ENCODE data around the gene SURF2. TPM values are rescaled to one million over a fixed set of nuclear protein-coding genes. Genes with fewer than 3 reads are reported as not detected.

SURF2 gene
- total and polyA plus RNA-seq, 9 of the 15 experiments (the other 6 are each of a cell fraction or from before 2014, with no cell fraction given), result 5.5 to 82.5 (median 21.3) TPM

GRCh38 chr9:133345596-133345995, 10.8 kb upstream of the SURF2 start:
- peaks cover 3% of the 10 kb centered on the region for H3K9me1 ChIP-seq (ENCODE audit: control insufficient read depth, insufficient read depth, low read length)
- no peaks in the 10 kb centered on the region for H3K9me3 ChIP-seq (replicated peaks; ENCODE audit: control insufficient read depth, insufficient read depth, low read depth, low read length)
- no peak overlapping the region for H3K27ac ChIP-seq (ENCODE audit: extremely low read depth, low read depth, low read length)
- DNase-seq (ENCODE audit: extremely low read depth in 1 of 4, low spot score in 3 of 4) (no peak), ATAC-seq (no peak), FAIRE-seq (no peak)
- H3K9ac ChIP-seq (ENCODE audit: insufficient read depth in 1 of 2, low read depth in 2 of 2, low read length in 2 of 2), result peak overlapping the region in 1 of 2 experiments; percentile 73; a peak in 1 of 4 replicates
- intact Hi-C loops (cut with micrococcal nuclease), result no loop called here
- no peak overlapping the region for H3K4me2 ChIP-seq (ENCODE audit: insufficient read depth, low read length)
- H4K20me1 ChIP-seq (replicated peaks; ENCODE audit: control insufficient read depth, insufficient read depth, low read length), result peaks cover 17% of the 10 kb centered on the region
- H3K36me3 ChIP-seq (ENCODE audit: control insufficient read depth, insufficient read depth, low read length), result peaks cover 77% of the 10 kb centered on the region
- no TSS peak for BruUV-seq (replicated peaks)
- ChIA-PET POLR2A (interaction anchor here (0.7 to 3.3 kb wide), 4 partner anchors 15 to 477 kb away, joined by 3 to 16 read pairs (median 4); no protein-coding TSS in a partner anchor), CTCF (ENCODE audit: low intra/inter-chr PET ratio) (no interaction called here)
- TF ChIP-seq MEIS2 (IDR thresholded peaks at IDR 0.05; ENCODE audit: partially characterized antibody) (no peak), ZNF609 (CRISPR knock-in tag; IDR thresholded peaks at IDR 0.05; ENCODE audit: borderline replicate concordance) (no peak), MECOM (CRISPR knock-in tag; IDR thresholded peaks at IDR 0.05) (no peak), HINFP (tag; conservative IDR thresholded peaks at IDR 0.05; ENCODE audit: low read depth) (no peak), ZNF830 (CRISPR knock-in tag; IDR thresholded peaks at IDR 0.05) (no peak), CCAR2 (IDR thresholded peaks at IDR 0.05; ENCODE audit: low read depth, low read length) (no peak), SNAPC5 (CRISPR knock-in tag; IDR thresholded peaks at IDR 0.05) (no peak), PHF20 (IDR thresholded peaks at IDR 0.05; ENCODE audit: partially characterized antibody) (no peak), ZZZ3 (IDR thresholded peaks at IDR 0.05) (no peak)
- no peak overlapping the region for H2AFZ ChIP-seq (ENCODE audit: low read depth, low read length)
- no peak overlapping the region for H3K4me3 ChIP-seq
- H3K79me2 ChIP-seq (ENCODE audit: control insufficient read depth, insufficient read depth, low read length), result peaks cover 53% of the 10 kb centered on the region
- H3K4me1 ChIP-seq (replicated peaks in 1 of 2; ENCODE audit: control insufficient read depth in 2 of 2, insufficient read depth in 2 of 2, low read length in 2 of 2), result peaks cover 16 to 47% of the 10 kb centered on the region in 2 experiments; a peak in 4 of 5 replicates
- in situ Hi-C loops (cut with MboI), result no loop called here
- WGBS (ENCODE audit: insufficient coverage, low coverage, missing lambda C conversion rate), result 97% methylated on average over 4 of the region's 6 CpGs
- H3K27me3 ChIP-seq (ENCODE audit: control insufficient read depth in 2 of 2, insufficient read depth in 2 of 2, low read length in 2 of 2), result no peaks in the 10 kb centered on the region
